22Rv1 (cell line): ENCODE measurements around the gene SULT1C3.

ENCODE experiments used
- CTCF ChIP-seq: fragments of 450-650 bp; IDR thresholded peaks from 2 replicates; pipeline ENCODE4 v1.5.1; 2017; ENCODE audit warnings: mild to moderate bottlenecking
- ZFX ChIP-seq: fragments of 450-650 bp; IDR thresholded peaks from 2 replicates; pipeline ENCODE4 v1.6.1; 2017; ENCODE audit warnings: antibody characterized with exemption, borderline replicate concordance

GRCh38 chr2:108228537-108228936 lies 11.2 kb upstream of the SULT1C3 start:
- TF ChIP-seq CTCF: no peak
- no peak for TF ChIP-seq ZFX
